ENCODE data around the gene EMID1.

The EMID1 gene

DNA sequence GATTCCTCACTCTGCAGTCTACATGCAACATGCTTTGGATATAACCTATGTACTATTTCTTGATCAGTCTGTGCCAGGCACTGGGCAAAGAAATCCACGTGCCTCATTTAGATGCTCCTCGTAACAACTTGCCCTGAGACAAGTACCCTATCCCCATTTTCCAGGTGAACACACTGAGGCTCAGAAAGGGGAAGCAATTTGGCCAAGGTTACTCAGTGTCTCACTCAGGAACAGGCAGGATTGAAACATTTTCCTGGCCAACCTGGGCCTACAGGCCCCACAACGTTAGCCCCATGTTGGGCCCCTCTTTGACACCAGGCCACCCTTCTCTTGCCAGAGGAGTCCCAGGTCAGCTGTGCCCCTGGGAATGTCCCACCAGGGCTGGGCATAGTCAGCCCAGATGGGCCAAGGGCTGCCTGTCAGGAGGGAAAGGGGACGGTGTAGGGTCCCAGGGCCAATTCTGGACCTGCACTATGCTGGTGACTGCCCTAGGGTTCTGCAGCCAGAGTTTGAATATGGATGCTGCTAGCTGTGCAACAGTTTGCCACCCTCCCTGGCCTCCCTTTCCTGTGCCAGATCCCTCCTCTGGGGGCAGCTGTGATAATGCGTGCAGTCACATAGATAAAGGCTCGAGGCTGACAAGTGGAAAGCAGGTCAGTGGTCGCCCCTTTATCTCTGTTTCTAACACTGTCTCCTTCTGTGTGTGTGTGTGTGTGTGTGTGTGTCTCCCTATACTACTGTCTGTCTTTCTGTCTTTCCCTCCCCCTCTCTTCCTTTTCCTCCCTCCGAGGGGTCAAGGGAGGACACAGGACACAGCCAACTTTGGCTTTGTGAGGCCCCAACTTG is 10.4 kb upstream of the EMID1 start:
- no peak for FAIRE-seq

DNA sequence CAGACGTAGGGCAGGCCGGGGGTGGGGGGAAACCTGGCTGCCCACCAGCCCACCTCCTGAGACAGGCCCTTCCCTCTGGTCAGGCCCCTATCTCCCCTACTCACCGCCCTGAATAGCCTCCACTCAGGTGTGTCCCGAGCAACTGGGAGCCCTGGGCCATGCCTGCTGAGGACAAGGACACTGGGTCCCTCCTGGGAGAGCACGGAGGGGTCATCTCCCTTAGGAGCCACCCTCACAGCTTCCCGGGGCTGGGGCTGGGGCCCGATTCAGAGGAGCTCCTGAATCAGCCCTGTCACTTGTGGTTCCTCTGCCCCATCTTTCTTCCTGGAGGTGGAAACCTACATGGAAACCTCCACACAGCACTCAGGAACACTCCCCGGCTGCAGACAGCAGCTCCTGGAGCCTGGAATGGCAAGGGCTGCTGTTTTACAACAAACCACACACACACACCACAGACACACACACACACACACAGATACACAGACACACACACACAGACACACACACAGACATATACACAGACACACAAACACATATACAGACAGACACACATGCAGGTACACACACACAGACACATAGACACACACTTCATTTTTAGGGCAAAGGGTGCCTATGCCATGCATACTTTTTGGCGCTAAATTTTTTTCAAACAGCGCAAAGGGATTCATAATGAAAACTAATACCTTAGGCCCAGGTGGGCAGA is 9.6 kb upstream of the EMID1 start:
- FAIRE-seq: no peak

DNA sequence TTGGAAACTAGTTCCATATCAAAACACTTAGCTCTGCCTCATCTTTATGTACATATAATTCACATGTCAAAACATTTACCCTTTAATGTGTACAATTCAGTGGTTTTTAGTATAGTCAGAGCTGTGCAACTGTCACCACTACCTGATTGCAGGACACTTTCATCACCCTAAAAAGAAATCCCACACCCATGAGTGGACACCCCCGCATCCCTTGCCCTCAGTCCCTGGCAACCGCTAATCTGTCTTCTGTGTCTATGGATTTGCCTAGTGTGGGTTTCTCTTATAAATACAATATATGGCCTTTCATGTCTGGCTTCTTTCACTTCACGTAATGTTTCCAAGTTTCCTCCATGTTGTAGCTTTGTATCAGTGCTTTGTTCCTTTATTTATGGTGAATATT is 8.6 kb upstream of the EMID1 start:
- FAIRE-seq: no peak

DNA sequence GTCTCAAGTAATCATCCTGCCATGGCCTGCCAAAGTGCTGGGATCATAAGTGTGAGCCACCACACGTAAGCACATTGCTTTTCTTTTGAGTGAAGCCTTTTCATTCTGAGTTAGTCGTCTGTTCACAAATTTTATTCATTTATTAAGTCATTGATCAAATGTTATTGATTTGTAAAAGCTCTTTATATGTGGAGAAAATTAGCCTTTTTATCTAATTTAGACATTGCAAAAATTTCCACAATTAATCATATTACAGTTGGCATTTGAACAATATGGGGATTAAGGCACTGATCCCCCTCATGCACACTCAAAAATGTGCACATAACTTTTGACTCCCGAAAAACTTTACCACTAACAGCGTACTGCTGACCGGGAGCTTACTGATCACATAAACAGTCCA is 7.5 kb upstream of the EMID1 start:
- FAIRE-seq: no peak

DNA sequence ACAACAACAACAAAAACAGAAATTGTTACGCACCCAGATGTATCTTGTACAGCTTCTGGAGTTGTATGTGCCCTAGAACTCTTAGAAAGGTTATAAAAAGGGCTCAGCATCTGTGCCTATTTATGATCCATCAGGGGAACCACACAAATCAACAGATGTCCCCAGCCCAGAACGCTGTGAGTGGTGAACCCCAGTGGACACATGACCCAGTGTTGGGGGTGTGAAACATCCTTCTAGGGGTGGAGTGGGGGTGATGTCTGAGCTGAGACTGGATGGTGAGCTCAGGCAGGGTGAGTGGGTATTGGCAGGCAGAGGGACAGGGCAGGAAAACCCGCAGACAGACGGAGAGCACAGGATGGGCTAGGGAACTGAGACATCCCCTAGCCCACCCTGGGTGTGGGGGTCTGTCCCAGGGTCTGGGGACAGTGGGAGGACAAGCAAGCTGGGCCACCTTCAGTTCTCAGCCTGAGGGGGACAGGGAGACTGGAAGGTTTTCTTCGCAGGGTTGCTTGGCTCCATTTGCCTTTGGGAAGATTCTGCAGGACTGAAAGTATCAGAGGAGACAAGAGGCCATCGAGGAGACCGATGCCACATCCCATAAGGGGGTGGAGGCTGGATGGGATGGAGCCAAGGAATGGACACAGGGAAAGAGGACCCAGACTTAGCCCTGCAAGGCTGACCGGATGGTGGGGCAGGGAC is 5.8 kb upstream of the EMID1 start:
- no peak for FAIRE-seq

DNA sequence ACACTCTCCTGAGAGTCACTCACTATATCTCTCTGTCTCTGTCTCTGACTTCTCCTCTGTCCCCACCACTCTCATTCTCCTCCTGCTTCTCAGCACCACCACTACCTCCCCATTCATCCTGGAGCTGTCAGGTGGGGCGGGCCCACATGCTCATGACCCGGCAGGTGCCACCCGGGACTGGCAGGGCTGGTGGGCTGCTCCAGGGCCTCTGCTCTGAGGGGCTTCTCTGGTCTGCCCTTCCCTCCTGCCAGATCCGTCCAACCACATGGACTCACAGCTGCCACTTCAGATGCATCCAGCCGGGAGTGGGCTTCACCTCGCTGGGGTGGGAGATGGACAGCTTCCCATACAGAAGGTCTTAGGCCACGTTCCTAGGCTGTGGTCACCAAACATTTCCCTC is 4.8 kb upstream of the EMID1 start:
- FAIRE-seq: no peak

DNA sequence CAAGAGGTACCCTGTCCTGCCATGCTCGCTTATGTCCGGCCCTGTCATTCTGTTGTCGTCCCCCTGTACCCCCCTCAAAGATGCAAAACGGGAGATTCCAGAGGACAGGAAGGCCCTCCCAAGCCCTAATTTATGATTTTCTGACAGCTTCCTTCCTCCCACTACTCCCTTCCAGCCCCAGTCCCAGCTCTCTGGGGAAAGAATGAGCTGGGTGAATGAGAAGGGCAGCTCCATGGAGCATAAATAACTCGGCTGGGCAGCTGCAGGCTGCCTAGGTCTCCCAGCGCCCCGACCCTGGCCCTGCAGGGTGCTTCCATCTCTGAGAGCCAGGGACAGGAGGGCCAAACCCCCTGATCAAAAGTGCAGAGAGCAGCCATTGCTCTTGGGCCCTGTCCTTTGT is 3.9 kb upstream of the EMID1 start:
- no peak for FAIRE-seq

DNA sequence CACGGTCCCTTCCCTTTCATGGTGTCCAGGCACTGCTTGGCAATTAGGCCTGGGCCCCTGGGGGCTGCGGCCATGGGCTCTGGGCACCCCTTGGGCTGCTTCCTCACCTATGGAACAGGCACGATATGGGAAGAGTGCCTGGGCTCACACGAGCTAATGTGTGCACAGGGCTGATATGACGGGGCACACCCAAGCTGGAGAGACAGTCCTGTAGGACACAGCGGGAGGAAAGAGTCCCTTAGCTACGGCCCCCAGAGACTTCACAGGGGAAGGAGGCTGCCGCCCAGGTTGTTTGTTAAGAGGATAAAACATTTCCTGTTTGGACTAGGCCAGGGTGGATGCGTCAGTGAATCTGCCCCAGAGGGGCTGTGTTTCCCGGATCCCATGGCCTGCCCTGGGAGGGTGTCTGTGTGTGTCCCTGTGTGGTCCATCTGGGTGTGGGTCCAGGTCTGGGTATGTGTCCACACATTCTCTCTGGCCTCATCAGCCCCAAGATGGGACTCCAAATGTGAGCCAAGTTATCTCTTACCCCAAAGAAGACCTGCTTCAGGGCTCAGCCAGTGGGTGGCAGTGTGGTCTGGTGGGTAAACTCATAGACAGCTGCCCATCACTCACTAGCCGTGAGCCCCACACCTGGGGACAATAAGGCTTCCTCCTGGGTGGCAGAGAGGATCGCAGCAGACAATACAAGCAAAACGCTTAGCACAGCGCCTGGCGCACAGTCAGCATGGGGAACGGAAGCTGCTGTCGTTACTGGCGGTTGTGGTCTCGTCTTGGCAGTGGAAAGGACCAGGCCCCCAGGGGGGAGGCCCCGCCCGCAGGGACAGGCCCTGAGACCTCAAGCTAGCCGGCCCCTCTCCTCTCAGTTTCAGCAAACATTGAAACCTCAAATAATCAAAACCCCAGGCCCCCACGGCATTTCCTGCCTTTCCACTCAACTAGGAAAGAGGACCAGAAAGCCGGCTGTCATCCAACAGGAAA is 3.2 kb upstream of the EMID1 start:
- FAIRE-seq: no peak

DNA sequence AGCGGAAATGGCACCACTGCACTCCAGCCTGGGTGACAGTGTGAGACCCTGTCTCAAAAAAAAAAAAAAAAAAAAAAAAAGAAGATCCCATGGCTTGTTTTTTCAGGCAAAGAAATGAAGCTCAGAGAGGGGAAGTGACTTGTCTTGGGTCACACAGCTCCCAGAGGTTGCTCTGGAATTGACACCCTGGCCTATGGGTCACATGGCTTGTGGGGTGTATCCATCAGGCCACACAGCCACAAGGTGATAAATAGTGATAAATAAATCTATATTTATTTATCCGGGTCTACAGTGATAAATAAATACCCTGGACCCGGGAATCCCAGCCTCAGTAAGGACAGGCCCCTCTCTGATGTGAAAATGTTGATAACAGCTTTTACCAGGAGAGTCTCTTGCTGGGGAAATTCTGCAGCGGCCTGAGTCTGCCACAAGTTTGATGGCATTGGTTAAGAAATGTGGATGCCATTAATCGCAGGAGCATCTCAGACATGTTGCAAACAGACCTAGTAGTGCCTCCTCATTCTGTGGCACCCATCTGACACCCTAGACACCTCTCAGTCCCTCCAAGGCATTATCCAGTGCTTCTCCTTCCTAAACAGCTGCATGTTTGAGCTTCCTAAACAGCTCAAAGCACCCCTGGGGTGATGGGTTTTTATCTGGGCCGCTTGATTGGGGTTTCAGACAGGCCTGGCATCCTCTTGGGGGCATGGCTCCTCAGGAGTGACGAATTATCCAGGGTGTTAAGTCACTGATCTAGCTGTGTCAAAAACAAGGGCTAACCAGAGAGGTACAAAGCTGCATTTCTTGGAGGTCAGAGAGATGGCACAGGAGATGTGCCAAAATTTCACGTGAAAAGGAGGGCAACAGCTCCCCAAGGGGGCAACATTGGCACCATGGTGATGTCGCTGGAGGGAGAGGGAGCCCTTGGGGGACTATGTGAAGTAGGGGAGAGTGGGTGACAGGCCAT is 1.9 kb upstream of the EMID1 start:
- FAIRE-seq: no peak

DNA sequence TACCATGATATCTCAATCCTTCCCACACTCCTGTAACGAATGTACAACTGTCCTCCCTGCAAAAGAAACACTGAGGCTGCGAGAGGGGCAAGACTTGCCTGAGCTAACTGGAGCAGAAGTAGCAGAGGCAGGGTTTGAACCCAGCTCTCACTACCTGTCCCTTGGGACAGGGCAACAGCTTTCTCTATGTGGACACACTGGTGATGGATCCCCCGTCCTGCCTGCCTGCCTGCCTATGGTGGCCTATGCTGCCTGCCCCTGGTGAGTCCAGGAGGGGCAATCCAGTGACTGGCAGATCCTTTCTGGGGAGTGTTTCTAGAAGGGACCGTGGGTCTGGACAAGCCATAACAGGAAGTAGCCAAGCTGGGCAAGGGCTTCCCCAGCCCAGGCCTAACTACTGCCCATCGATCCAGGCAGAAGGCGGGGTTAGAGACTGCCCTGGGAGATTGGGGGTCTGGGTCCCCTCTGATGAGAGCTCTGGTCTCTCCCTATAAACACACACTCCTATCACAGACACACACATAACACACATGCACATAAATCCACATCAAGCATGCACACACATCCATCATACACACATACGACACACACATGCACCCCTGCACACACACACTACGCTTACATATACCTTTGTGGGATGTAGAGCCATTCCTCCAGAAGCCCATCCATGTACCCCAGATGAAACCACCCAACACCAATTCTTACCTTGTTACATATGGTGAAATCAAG is 1.1 kb upstream of the EMID1 start:
- FAIRE-seq: no peak

DNA sequence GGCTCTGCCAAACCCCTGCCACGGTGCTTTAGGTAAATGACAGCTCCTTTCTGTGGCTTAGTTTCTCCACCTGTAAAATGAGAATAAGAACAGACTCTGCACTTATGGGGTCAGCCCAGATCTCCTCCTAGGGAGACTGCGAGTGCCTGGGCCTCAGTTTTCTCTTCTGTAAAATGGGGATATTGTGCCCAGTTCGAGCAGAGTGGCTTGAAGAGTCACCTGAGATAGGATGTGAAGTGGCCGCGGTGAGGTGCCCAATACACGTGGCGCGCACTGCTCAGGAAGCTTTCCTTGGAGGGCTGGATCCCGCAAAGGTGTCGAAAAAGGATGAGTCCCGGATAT is 473 bp upstream of the EMID1 start:
- FAIRE-seq: no peak

DNA sequence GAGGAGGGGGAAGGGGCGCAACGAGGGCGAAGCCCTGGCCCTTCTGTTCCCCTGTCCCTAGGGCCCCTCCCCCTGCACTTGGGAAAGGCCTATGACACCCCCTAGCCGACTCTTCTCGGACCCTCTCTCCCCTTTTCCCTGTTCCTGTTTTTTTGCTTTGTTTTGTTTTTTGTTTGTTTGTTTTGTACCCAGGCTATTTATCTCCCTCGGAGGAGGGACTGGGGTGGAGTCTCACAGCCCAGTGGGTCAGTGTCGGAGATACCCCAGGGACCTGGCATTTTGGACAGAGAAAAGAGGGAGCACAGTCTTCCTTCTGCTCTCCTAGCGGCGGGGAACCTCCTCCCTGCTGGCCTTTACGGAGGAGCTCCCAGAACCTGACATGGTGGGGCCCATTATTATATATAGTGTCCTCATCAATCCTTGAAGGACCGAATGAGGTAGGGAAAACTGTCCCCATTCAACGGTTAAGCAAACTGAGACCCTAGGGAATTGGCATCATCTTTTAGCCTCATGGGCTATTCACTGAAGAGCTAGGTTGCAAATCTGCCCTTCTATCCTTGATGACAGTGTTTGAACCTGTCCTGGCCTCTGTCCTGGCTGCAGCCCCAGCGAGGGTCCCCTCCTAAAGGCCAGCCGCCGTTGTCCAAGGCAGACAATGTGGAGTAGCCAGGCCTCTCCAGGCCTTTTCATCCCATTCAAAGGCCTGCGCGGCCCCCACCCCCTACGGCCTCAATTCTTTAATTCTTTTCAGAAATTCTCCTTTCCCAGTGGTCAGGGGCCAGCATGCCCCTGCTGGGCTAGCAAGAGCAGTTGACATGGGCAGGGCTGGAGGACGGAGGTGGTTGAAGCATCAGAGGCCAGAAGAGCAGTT is 911 bp downstream of the EMID1 start:
- FAIRE-seq: no peak

DNA sequence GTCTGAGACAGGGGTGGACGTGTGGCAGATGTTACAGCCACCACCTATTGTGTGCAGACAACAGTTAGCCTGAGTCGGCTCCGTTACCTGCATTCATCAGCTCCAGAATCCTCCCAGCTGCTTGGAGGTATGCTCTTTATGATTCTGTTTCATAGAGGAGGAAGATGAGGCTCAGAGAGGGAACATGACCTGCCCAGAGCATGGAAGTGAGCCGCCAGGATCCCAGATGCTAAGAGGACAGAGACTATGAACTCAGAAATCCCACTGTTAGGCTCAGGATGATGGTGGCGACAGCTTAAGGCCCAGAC is 1.5 kb downstream of the EMID1 start:
- FAIRE-seq: no peak

DNA sequence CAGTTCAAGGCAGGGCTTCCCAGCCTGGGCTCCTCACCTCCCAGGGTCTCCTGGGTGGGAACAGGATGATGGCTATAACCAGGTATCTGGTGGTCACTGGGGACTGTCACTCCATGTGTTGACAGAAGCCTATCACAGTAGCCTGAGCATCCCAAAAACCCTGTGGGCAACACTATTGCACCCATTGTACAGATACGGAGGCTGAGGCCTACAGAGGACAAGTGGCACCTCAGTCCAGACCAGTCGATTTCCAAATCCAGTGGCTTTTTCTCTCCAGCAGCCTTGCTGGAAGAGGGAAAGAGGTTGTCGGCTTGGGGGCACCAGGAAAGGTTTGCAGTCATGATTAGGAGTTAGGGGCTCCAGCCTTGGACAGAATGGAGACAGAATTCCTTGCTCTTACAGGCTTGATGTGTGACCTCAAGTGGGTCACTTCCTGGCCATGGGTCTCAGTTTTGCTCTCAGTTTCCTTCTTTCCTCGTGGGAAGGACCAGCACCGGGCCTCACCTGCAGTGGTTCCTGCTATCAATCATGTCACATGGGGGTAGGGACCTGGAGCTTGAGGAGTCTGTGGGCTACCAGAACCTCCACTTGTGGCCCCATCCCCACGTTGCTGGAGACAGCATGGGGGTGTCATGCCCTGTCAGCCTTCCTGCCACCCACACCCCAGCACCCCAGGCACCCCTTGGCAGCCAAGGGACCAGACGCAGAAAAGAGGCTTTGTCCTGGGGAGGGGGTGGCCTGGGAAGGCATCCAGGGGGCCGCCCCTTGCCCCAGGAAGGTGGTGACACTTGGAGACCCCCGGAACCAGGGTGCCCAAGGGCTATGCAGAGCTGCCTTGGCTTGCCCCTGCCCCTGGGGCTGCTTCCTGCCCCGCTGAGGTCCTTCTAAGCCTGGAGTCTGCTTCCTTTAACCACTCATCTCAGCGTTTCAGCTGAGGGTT is 2.1 kb downstream of the EMID1 start:
- no peak for FAIRE-seq

DNA sequence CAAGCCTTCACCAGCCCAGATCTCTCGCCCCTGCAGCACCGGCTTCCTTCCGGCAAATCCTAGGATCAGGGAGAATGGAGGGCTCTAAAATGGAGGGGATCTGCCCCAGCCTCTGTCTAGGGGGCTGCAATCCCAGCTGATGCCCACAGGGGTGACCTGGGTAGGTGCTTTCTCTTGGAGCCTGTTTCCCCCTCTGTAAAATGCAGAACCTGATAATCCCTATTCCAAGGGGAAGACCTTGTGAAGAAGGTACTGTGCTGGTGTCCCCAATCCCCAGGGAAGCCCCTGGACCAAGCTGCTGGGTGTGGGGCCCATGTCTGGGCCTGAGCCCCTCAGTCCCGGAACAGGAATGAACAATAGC is 2.8 kb downstream of the EMID1 start:
- FAIRE-seq: no peak

DNA sequence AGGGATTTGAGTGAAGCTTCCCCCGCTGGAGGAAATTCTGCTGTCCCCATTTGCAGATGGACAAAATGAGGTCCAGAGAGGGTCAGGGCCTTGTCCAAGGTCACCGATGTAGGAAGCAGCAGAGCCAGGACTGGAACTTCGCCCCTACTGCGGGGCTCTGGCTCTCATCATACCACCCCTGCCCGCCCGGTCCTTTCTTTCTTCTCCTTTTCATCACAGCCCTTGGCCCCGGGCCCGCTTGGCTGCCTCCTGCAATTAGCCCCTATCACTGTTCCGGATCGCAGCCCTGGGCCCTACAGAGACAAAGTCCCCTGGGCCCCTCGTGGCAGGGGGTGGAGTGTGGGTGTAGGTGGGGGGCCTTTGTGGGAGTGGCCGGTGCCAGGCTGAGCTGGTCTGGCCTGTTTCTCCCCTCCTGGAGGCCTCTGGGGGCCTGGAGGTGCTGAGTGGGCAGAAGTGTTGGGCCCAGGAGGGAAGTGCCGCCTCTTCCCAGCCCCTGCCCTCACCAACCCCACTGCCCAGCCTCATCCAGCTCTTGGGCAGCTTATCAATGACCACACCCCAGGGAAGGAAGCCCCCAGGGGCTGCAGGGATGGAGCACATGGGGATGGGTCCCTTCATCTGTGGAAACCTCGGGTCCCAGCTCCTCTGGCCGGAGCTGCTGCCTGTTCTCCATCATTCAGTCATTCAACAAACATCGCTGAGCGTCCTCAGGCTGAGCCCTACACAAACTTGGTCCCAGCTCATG is 3.4 kb downstream of the EMID1 start:
- no peak for FAIRE-seq

DNA sequence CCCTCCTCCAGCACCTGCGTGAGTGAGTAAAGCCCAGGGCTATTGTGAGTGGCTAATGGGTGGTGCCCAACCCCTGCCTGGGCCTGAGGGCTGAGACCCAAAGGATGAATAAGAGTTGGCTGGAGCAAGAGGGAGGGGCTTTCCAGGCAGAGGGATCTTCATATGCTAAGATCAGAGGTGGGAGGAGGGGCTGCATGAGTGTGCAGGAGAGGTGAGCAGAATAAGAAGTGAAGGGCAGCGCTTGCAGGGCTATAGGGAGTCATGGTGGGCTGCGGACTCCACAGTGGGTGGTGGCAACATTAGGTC is 3.9 kb downstream of the EMID1 start:
- no peak for FAIRE-seq

DNA sequence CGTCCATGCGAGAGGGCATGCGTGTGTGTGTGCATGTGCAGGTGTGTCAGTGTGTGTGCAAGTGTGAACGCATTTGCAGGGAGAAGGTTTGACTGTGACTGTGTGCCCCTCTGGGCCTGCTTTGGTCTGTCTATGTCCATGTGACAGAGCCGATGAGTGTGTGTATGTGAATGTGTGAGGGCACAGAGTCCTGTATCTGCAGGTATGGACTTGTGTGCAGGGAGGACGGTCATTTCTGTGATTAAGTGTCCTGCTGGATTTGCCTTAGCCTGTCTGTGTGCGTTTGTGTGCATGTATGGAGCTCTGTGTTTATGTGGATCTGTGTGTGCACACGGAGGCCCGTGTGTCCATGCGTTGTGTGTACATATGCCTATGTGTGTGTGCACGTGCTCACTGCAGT is 5.4 kb downstream of the EMID1 start:
- FAIRE-seq: no peak

All from endometrium (tissue), 2 donors.